ENCODE measurements around the gene SDHB.
"Not testable (repeated sequence)": the region's sequence is repeated elsewhere in the genome, so short reads cannot be mapped to it uniquely, and the experiment has no call there.

The SDHB gene

GRCh38 chr1:17075470-17076255 is 21.8 kb upstream of the SDHB start:
- peak; percentile 56 for DNase-seq (ENCODE audit: low read depth, low spot score)

GRCh38 chr1:17071794-17072193 is 18.0 kb upstream of the SDHB start:
- DNase-seq (ENCODE audit: low read depth, low spot score), result no peak

GRCh38 chr1:17070163-17070525 is 16.3 kb upstream of the SDHB start:
- no peak for DNase-seq (ENCODE audit: low read depth, low spot score)

GRCh38 chr1:17069452-17070162 is 15.8 kb upstream of the SDHB start:
- DNase-seq (ENCODE audit: low read depth, low spot score), result no peak

DNA sequence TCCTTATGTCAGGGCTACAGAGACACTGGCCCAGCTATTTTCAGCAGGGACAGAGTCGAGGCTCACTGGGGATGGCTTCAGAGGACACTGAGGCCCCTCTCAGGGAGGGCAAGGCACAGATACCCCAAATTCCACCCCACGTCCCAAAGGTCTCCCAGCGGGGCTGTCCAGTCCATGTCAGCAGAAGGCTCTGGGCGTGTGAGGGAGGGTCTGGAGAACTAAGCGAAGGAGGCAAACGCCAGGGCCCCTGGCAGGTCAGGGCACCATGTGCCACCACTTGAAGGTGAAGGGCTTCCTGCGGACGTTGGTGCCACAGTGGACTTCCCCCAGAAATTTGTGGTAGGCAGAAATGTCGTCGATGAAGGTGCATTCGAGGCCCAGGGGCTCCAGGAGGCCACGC is 15.0 kb upstream of the SDHB start:
- no peak for DNase-seq (ENCODE audit: low read depth, low spot score)

DNA sequence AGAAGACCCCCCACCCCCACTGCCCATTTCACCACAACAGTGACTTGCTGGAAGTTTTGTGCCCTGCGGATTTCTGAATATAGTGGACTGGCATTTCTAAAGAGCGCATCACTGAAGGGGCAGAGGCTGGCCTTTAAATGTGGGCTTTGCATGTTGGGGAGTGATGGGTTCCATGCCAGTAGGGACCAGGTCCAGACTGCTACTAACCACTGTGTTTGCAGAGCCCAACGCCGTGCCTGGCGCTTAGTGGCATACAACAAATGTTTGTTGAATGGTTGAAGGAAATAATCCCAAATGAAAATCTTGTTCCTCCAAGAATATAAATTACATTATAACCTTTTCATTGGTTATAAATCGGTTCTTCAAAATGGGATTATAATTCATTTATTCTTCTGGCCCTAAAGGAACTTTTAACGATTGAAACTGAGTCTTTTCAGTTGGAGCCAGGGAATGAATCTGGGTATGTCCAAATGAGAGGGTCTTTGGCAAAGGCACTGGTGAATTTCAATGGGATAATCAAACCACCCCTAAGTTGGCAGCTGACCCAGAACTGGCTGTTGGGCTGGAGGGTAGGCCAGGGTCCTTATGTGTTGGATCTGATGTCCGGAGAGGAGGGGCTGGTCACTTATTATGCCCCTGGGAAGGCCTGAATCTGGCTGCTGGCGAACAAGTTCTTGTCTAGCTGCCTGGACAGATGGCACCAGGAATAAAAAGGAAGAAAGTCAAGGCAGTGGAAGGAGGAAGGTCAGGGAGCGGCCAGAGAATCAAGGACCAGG is 13.8 kb upstream of the SDHB start:
- DNase-seq (ENCODE audit: low read depth, low spot score), result no peak

DNA sequence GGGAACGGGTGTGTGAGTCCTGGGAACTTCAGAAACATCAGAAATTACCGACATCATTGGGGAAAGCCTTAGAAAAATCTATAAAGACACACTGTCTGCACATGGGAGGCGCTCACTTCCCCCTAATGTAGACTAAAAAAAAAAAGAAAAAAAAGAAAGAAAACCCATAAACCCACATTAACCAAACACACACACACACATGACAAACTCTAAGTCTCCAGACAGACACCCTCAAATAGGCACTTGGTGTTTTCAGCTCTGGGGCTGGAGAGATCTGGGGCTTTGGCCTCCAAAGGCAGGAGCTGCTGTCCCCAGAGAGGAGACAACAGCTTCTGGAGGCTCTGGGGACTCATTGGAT is 13.2 kb upstream of the SDHB start:
- no peak for DNase-seq (ENCODE audit: low read depth, low spot score)

DNA sequence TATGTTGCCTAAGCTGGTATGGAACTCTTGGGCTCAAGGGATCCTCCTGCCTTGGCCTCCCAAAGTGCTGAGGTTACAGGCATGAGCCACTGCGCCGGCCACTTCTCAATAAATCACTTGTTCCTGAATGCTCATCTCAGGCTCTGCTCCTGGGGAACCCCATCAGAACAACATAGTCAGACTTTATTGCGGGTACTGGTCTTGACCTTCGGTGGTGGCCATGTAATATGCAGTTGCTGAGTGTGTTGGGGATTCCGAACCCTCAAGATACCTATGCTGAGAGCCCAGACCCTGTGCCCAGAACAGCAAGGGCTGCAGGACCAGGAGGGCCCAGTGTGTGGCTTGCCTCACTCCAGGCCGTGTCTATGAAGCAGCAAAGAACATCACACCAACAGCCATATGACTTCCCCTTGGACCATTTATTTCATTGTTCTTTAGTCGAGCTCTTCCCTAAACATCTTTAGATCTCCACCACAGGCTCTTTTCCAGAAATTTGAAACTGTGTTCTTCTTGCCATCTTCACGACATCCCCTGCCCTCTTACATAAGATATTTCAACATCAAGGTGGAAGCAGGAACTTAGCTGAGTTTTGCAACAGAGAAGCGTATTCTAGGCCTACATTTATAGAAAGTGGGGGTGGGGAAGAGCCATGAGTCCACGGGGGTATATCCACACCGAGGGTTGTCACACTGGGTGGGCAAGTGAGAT is 12.7 kb upstream of the SDHB start:
- DNase-seq (ENCODE audit: low read depth, low spot score), result no peak

- no peak for DNase-seq (ENCODE audit: low read depth, low spot score)
Measured at GRCh38 chr1:17065666-17066065, 11.8 kb upstream of the SDHB start.

- DNase-seq (ENCODE audit: low read depth, low spot score), result not testable (repeated sequence)
Measured at GRCh38 chr1:17062751-17063150, 8.9 kb upstream of the SDHB start.

DNA sequence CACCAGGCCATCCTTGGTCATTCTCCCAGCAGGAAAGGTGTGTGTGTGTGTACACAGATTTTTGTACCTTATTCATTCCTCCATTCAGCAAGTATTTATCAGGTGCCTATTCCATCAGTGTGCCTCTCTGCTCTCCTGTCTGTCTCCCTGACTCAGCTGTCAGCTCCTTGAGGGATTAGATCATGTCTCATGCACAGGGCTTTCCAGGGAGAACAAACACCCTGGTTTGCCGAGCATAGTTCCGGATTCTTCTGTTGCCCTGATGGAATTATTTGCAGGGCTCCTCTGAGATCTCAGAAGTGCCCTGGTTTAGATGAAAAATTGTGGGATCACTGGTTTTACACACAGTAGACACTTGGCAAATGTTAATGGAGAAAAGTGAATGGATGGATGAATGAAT is 8.1 kb upstream of the SDHB start:
- no peak for DNase-seq (ENCODE audit: low read depth, low spot score)

DNA sequence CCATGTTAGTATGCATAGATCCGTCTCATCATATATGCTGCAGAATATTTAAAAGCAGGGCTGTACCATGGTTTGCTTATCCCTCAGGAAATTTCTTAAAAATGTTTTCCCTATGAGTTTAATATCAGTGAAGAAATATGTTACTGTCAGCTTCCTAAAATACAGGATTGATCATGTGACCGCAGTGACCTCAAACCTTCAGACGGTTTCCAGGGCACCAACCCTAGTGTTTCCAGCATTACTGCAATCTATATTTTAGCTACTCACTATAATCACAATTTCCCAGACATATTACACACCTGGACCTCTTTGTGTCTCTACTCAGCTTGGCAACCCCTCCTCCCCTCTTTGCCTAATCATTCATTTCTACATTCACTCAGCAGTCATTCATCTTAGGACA is 7.7 kb upstream of the SDHB start:
- DNase-seq (ENCODE audit: low read depth, low spot score), result no peak

DNA sequence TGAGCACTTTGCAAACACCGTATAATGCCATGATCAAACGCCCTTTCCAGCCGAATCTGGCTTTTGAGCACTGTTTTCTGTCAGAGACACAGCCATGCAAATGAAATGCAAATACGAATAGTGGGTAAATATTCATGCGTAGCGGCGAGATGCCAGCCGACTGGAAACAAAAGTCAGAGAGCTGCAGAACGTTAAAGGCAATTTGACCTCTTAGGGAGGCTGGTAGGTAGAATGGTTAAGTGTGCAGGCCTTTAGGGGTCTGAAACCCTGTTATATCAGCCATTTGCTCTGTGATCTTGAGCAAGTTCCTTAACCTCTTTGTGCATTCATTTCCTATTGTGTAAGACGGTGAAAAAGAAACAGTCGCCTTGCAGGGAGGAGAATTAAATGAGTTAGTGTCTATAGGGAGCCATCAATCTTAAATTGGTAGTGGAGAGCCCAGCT is 6.5 kb upstream of the SDHB start:
- no peak for DNase-seq (ENCODE audit: low read depth, low spot score)

- peak; percentile 72 for DNase-seq (ENCODE audit: low read depth, low spot score)
Measured at GRCh38 chr1:17059391-17060305, 5.8 kb upstream of the SDHB start.

DNA sequence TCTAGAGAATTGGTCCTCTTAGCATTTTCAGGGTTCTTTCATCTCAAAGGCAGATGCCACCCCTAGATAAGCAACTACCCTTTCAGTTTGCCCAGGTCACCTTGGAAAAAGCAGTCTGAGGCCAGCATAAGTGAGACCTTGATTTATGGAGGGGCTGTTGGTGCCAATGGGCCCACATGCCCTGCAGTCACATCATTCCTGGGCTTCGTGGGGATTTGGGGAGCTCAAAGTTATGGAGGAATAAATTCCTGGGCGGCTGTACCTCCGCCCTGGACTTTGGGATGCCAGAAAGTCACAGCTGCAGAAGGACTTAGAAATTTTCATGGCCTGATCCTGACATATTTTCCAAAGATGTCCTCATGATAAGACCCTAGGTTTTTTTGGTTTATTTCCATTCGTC is 2.7 kb upstream of the SDHB start:
- DNase-seq (ENCODE audit: low read depth, low spot score), result no peak

GRCh38 chr1:17055801-17056200 is 2.0 kb upstream of the SDHB start:
- no peak for DNase-seq (ENCODE audit: low read depth, low spot score)

DNA sequence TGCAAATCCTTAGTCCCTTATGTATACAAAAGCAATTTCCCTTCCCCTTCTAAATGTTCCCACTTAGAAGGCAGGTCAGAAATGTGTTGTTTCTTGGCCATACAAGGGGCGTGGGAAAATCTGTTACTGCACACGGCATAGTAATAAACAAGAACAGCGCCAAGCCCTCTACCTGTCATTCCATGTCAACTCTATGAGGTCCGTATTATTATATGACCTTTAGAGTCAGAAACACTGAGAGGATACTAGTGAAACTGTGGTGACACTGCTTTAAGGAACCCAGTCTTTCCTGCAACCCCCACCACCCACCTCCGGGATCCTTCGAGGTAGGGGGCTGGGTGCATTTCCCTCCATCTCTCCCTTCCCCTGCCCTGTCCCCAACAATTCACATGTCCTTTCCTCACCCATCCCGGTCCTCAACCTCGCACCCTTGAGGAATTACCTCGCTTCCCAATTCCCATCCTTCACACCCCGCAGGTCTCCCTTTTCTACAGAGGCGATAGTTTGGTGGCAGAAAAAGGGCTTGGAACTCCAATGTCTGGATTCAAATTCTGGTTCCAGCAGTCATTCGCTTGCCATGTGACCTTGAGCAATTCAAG is 647 bp downstream of the SDHB start:
- no peak for DNase-seq (ENCODE audit: low read depth, low spot score)

GRCh38 chr1:17052641-17053040 is 1.2 kb downstream of the SDHB start:
- DNase-seq (ENCODE audit: low read depth, low spot score), result no peak

- no peak for DNase-seq (ENCODE audit: low read depth, low spot score)
Measured at GRCh38 chr1:17052038-17052437, 1.8 kb downstream of the SDHB start.

DNA sequence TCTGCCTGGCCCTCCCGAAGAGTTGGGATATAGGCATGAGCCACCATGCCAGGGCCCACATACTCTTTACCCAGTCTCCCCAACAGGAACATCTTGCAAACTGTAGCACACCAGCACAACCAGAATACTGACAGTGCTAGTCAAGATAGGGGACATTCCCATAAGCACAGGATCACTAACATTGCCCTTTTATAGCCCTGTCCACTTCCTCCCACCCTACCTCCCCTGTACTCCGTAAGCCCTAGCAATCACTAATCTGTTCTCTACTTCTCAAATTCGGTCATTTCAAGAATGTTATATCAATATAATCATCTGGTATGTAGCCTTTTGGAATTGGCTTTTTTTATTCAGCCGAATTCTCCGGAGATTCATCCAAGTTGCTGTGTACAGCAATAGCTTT is 5.9 kb downstream of the SDHB start:
- DNase-seq (ENCODE audit: low read depth, low spot score), result no peak

DNA sequence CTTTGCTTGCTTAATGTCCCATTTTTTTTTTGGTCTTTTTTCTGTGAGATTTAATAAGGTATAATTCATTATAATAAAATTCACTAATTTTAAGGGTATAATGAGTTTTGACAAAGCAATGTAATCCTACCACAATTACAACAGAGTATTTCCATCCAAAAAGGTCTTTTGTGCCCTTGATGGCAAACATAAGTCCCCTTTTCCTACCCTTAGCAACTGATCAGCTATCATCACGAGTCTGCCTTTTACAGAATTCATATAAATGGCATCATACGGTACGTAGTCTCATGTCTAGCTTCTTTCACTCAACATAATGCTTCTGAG is 7.5 kb downstream of the SDHB start:
- no peak for DNase-seq (ENCODE audit: low read depth, low spot score)
